ENCODE data around the gene KCTD16. TPM values are rescaled to one million over a fixed set of nuclear protein-coding genes. Genes with fewer than 3 reads are reported as not detected.

The KCTD16 gene
- total RNA-seq, 6 experiments from 2014 or later = 1.5 to 3.6 (median 3.0) TPM

DNA sequence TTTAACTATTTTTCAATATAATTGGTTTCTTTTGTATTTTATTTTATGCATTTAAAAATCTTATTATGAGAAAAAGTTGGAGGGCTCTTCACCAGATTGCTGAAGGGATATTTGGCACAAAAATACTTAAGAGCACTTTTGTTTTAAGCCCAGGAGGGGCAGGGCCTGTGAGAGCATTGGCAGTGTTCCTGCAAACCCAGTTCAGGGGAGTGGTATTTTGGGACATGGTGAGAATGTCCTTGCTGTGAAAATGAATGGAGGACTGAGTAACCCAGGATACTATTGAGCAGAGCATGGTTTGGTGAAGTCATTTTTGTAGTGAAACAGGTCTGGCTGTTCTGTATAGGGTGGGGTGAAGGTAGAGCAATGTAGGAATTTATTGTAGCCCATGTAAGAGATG, 121.4 kb downstream of the KCTD16 start:
- H3K27ac Mint-ChIP-seq = no peak overlapping the region
- H3K4me1 Mint-ChIP-seq (ENCODE audit: low read depth) = peaks cover 4% of the 10 kb centered on the region; the same call in 1 of the 2 replicates
- H3K9me3 Mint-ChIP-seq = no peaks in the 10 kb centered on the region; the same call in 1 of the 2 replicates
- TF ChIP-seq, protein P1, sequence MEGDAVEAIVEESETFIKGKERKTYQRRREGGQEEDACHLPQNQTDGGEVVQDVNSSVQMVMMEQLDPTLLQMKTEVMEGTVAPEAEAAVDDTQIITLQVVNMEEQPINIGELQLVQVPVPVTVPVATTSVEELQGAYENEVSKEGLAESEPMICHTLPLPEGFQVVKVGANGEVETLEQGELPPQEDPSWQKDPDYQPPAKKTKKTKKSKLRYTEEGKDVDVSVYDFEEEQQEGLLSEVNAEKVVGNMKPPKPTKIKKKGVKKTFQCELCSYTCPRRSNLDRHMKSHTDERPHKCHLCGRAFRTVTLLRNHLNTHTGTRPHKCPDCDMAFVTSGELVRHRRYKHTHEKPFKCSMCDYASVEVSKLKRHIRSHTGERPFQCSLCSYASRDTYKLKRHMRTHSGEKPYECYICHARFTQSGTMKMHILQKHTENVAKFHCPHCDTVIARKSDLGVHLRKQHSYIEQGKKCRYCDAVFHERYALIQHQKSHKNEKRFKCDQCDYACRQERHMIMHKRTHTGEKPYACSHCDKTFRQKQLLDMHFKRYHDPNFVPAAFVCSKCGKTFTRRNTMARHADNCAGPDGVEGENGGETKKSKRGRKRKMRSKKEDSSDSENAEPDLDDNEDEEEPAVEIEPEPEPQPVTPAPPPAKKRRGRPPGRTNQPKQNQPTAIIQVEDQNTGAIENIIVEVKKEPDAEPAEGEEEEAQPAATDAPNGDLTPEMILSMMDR (IDR thresholded peaks at IDR 0.05) = no peak
- no peak for DNase-seq
- peaks cover 5% of the 10 kb centered on the region for H3K27me3 Mint-ChIP-seq (ENCODE audit: insufficient read depth)
- H3K4me3 Mint-ChIP-seq = no peak overlapping the region
- peaks cover 8% of the 10 kb centered on the region; the same call in 1 of the 2 replicates for H3K36me3 Mint-ChIP-seq (ENCODE audit: low read depth)

DNA sequence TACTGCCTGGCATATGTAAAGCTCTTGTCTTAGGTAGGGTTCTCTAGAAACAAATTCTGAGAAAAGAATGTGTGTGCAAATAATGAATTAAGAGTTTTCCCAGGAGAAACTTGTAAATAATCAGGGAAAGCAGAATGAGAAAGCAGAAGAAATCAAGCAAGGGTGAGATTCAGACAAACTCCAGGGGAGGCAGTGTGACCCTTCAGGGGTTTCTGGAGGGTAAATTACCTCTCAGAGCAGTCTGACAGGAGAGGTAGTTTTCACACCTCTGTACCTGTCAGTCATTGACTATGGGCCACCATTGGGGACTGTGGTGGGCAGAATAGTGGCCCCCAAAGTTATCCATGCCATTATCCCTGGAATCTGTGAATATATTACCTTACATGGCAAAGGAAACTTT, 124.6 kb downstream of the KCTD16 start:
- Mint-ChIP-seq H3K9me3 (no peaks in the 10 kb centered on the region; the same call in 1 of the 2 replicates), H3K27me3 (ENCODE audit: insufficient read depth) (peaks cover 3% of the 10 kb centered on the region; the same call in 1 of the 2 replicates), H3K36me3 (ENCODE audit: low read depth) (peaks cover 14% of the 10 kb centered on the region; the same call in 1 of the 2 replicates), H3K4me1 (ENCODE audit: low read depth) (peaks cover 6% of the 10 kb centered on the region; the same call in 1 of the 2 replicates), H3K27ac (no peak overlapping the region), H3K4me3 (no peak overlapping the region)
- no peak for DNase-seq
- TF ChIP-seq, protein P1 (IDR thresholded peaks at IDR 0.05) = no peak

DNA sequence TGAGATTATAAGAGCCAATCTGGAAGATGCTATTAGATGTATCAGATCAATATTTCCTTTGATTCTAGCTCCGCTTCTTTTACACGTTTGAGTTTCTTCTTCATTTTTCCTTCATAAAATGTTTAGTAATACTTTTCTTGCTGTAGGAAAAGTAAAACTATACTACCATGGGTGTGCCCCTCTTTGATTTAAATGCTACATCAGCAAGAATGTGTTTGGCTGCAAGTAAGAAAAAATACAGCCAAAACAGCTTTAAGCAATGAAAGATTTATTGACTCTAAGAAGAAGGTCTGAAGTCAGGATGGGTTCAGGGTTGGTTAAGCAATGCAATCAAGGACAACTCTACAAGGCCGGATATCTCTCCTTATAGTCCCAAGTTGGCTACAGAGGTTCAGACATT, 126.4 kb downstream of the KCTD16 start:
- Mint-ChIP-seq H3K9me3 (no peaks in the 10 kb centered on the region; the same call in 1 of the 2 replicates), H3K27me3 (ENCODE audit: insufficient read depth) (peaks cover 7% of the 10 kb centered on the region; the same call in 1 of the 2 replicates), H3K4me3 (no peak overlapping the region), H3K36me3 (ENCODE audit: low read depth) (peaks cover 14% of the 10 kb centered on the region; the same call in 1 of the 2 replicates), H3K27ac (no peak overlapping the region), H3K4me1 (ENCODE audit: low read depth) (peaks cover 6% of the 10 kb centered on the region; the same call in 1 of the 2 replicates)
- DNase-seq = no peak
- TF ChIP-seq, protein P1 (IDR thresholded peaks at IDR 0.05) = no peak

DNA sequence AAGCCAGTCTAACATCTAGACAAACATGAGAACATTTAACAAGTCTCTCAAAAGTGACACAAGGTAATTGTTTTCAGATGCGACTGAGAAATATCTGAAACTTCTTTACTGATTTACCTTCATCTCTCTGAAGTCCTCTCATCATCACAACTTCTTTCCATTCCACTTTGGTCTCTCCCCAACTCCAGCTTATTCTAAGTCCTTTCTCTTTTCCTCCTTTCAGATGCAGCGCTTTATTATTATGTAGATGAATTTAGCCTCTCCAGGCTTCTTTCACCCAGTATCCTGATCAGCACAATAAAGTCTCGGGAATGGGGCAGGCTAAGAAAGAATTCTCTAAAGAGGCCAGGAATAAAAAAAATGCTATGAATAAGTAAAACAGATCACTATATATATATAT, 128.0 kb downstream of the KCTD16 start:
- no peak for DNase-seq
- H3K9me3 Mint-ChIP-seq = no peaks in the 10 kb centered on the region; the same call in 1 of the 2 replicates
- peaks cover 14% of the 10 kb centered on the region; the same call in 1 of the 2 replicates for H3K36me3 Mint-ChIP-seq (ENCODE audit: low read depth)
- peaks cover 4% of the 10 kb centered on the region for H3K27me3 Mint-ChIP-seq (ENCODE audit: insufficient read depth)
- peaks cover 6% of the 10 kb centered on the region; the same call in 1 of the 2 replicates for H3K4me1 Mint-ChIP-seq (ENCODE audit: low read depth)
- TF ChIP-seq, protein P1 (IDR thresholded peaks at IDR 0.05) = no peak
- no peak overlapping the region for H3K4me3 Mint-ChIP-seq
- H3K27ac Mint-ChIP-seq = no peak overlapping the region

DNA sequence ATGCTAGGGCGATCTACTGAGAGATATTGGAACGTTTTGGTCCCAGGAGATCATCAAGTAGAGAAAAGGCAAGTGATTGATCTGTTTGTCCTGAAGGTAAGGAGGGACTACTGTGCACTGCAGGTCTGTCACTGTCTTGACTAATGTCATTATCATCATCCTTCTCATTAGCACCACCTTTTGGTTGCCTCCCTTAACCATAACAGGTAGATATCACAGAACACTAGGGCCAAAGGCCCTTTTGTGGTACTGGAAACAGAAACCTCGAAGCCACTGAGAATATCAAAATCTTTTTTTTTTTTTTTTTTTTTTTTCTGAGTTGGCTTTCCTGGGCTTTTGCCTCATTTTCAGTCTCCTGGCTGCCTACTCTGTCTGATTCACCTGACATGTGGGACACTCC, 134.0 kb downstream of the KCTD16 start:
- Mint-ChIP-seq H3K27me3 (ENCODE audit: insufficient read depth) (peaks cover 8% of the 10 kb centered on the region), H3K4me3 (no peak overlapping the region), H3K27ac (no peak overlapping the region), H3K36me3 (ENCODE audit: low read depth) (no peaks in the 10 kb centered on the region), H3K4me1 (ENCODE audit: low read depth) (peaks cover 14% of the 10 kb centered on the region), H3K9me3 (no peaks in the 10 kb centered on the region)
- TF ChIP-seq, protein P1 (IDR thresholded peaks at IDR 0.05) = no peak
- no peak for DNase-seq
